ENCODE data around the gene SCAMP2. TPM values are rescaled to one million over a fixed set of nuclear protein-coding genes. Genes with fewer than 3 reads are reported as not detected.

Gene SCAMP2
- total RNA-seq, 4 donors from 2014 or later = 15.9 to 67.5 (median 33.0) TPM

DNA sequence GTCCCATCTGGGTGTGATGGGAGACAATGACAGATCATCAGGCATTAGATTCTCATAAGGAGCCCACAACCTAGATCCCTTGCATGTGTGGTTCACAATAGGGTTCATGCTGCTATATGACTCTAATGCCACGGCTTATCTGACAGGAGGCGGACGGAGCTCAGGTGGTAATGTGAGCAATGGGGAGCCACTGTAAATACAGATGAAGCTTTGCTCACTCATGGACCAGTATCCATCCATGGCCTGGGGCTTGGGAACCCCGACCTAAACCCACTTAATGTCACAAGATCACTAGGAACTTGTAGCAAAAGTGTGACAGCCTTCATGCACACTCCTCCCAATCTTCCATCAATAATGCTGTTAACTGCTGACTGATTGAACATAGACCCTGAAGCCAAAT lies 35.5 kb upstream of the SCAMP2 start:
- intact Hi-C loops (cut with DNase I; ENCODE audit: low total_unique reads) = no loop called here

DNA sequence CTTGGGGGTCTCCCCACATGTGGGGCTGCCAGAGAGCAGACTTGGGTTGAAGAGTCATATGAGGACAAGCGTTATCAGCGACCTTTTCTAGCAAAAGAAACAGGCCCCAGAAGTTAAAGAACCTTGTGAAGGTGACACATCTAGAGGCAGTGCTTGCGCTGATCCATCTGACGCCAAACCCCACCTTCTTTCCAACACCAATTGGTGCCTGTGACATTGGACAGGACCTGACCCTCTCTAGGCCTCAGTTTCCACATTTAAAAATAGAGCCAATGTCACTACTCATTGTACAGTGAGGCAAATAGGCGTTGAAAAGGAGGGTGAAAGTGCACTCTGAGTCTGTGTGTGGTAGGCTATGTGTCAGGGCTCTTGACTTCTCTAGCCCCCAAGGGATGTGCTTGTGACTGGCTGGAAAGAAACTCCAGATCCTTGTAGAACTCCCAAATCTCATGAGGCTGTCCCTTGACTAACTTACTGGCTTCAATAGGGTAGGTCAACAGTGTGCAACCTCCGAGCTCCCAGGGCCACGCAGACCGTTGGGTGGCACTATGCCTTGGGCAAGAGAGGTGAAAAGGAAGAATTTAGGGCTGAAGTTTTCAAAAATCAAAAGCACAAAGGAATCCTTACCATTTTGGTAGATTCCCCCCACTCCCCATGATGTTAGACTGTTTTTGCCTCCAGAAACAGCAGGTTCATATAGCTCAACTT lies 34.2 kb upstream of the SCAMP2 start:
- peak overlapping the region; percentile 73 to 90 for H3K27ac ChIP-seq

More for the DNA sequence above, 35.5 kb upstream of the SCAMP2 start:
- H3K36me3 ChIP-seq = no peaks in the 10 kb centered on the region
- TF ChIP-seq, protein P1, sequence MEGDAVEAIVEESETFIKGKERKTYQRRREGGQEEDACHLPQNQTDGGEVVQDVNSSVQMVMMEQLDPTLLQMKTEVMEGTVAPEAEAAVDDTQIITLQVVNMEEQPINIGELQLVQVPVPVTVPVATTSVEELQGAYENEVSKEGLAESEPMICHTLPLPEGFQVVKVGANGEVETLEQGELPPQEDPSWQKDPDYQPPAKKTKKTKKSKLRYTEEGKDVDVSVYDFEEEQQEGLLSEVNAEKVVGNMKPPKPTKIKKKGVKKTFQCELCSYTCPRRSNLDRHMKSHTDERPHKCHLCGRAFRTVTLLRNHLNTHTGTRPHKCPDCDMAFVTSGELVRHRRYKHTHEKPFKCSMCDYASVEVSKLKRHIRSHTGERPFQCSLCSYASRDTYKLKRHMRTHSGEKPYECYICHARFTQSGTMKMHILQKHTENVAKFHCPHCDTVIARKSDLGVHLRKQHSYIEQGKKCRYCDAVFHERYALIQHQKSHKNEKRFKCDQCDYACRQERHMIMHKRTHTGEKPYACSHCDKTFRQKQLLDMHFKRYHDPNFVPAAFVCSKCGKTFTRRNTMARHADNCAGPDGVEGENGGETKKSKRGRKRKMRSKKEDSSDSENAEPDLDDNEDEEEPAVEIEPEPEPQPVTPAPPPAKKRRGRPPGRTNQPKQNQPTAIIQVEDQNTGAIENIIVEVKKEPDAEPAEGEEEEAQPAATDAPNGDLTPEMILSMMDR (IDR thresholded peaks at IDR 0.05) = no peak
- no peak for TF ChIP-seq POLR2A (IDR thresholded peaks at IDR 0.05)
- no peak overlapping the region for H3K4me3 ChIP-seq
- no peak for DNase-seq
- H3K9me3 ChIP-seq = no peaks in the 10 kb centered on the region
- peaks cover 9 to 10% of the 10 kb centered on the region in 2 donors for H3K4me1 ChIP-seq
- H3K27me3 ChIP-seq = no peaks in the 10 kb centered on the region
- no peak overlapping the region for H3K27ac ChIP-seq

GRCh38 chr15:74906450-74907162 lies 33.4 kb upstream of the SCAMP2 start, which contains the start of gene FAM219B:
TSS of gene FAM219B (minus strand) at chr15:74906851. CDS start at chr15:74906800, 51 bp downstream.
- Histone ChIP-seq H3K27me3 (no peaks in the 10 kb centered on the region), H3K36me3 (no peaks in the 10 kb centered on the region), H3K4me1 (peaks cover 10 to 15% of the 10 kb centered on the region in 2 donors), H3K9me3 (no peaks in the 10 kb centered on the region), H3K4me3 (peak within 1 kb of the TSS; percentile 59 to 70), H3K27ac (peak within 1 kb of the TSS; percentile 73 to 90)
- intact Hi-C loops (cut with DNase I; ENCODE audit: low total_unique reads) = no loop called here
- TF ChIP-seq, protein P1 (IDR thresholded peaks at IDR 0.05) = peak in 1 of 4 experiments; percentile 6
- peak; percentile 85 to 93 for TF ChIP-seq POLR2A (IDR thresholded peaks at IDR 0.05)
- peak; percentile 92 for DNase-seq

More for the DNA sequence above, 34.2 kb upstream of the SCAMP2 start:
- Histone ChIP-seq H3K27me3 (no peaks in the 10 kb centered on the region), H3K4me3 (peak overlapping the region; percentile 59 to 70), H3K36me3 (no peaks in the 10 kb centered on the region), H3K4me1 (peaks cover 9 to 10% of the 10 kb centered on the region in 2 donors), H3K9me3 (no peaks in the 10 kb centered on the region)
- DNase-seq = no peak
- intact Hi-C loops (cut with DNase I; ENCODE audit: low total_unique reads) = no loop called here
- no peak for TF ChIP-seq POLR2A (IDR thresholded peaks at IDR 0.05)
- TF ChIP-seq, protein P1 (IDR thresholded peaks at IDR 0.05) = no peak

GRCh38 chr15:74906067-74906449 lies 32.9 kb upstream of the SCAMP2 start:
- Histone ChIP-seq H3K27me3 (no peaks in the 10 kb centered on the region), H3K4me1 (peaks cover 10 to 15% of the 10 kb centered on the region in 2 donors), H3K36me3 (no peaks in the 10 kb centered on the region), H3K4me3 (peak overlapping the region; percentile 59 to 70), H3K9me3 (no peaks in the 10 kb centered on the region), H3K27ac (peak overlapping the region; percentile 73 to 90)
- no peak for TF ChIP-seq POLR2A (IDR thresholded peaks at IDR 0.05)
- TF ChIP-seq, protein P1 (IDR thresholded peaks at IDR 0.05) = no peak
- intact Hi-C loops (cut with DNase I; ENCODE audit: low total_unique reads) = no loop called here
- DNase-seq = no peak
